RWPE1 (cell line): Measurements from ENCODE around the gene PRDM10.
"Not testable (repeated sequence)": the region's sequence is repeated elsewhere in the genome, so short reads cannot be mapped to it uniquely, and the experiment has no call there.

Experiments
- CTCF ChIA-PET: fragments of 350-600 bp; sonication (Branson Sonifier 250); formaldehyde crosslinking; extraction: SDS; loops from one replicate; lab custom pipeline; 2021; lab: Yijun Ruan, JAX
- POLR2A ChIA-PET: fragments of 400-600 bp; formaldehyde crosslinking; extraction: SDS; loops from one replicate; lab custom pipeline; 2020; ENCODE audit warnings: antibody characterized with exemption; ENCODE audit not compliant: low non-redundant PET; lab: Yijun Ruan, JAX
- DNase-seq: peaks from one replicate; pipeline ENCODE4 v3.0.0; 2012; ENCODE audit warnings: low spot score
- H3K27ac ChIP-seq: fragments of 450-650 bp; 2 replicates; pipeline ENCODE4 v1.5.1; 2017
- CTCF ChIP-seq: fragments of 450-650 bp; conservative IDR thresholded peaks from 2 replicates; pipeline ENCODE4 v1.5.1; 2017; ENCODE audit warnings: low read depth, mild to moderate bottlenecking

Gene PRDM10

GRCh38 chr11:130023204-130023603 lies 20.6 kb upstream of the PRDM10 start:
- DNase-seq: peak; percentile 76
- ChIA-PET CTCF (interaction anchor here (0.6 kb wide), 1 partner anchor 343 kb away, joined by 4 read pairs; no protein-coding TSS in a partner anchor), POLR2A (interaction anchor here (0.9 kb wide), 1 partner anchor 20 kb away, joined by 3 read pairs; no protein-coding TSS in a partner anchor)
- no peak for TF ChIP-seq CTCF
- H3K27ac ChIP-seq: peak overlapping the region; percentile 51; the same call in 1 of the 2 replicates

GRCh38 chr11:130022799-130023198 lies 20.2 kb upstream of the PRDM10 start:
- ChIA-PET CTCF (interaction anchor here (0.6 kb wide), 1 partner anchor 344 kb away, joined by 4 read pairs; no protein-coding TSS in a partner anchor), POLR2A (no interaction called here)
- DNase-seq: no peak
- peak overlapping the region; percentile 51; the same call in 1 of the 2 replicates for H3K27ac ChIP-seq
- no peak for TF ChIP-seq CTCF

GRCh38 chr11:130021606-130022005 lies 19.0 kb upstream of the PRDM10 start:
- H3K27ac ChIP-seq, DNase-seq, CTCF ChIA-PET, POLR2A ChIA-PET: not testable (repeated sequence)

- CTCF ChIA-PET: no interaction called here
- DNase-seq: no peak
- no peak for TF ChIP-seq CTCF
- no peak overlapping the region for H3K27ac ChIP-seq
- POLR2A ChIA-PET: no interaction called here
Measured at GRCh38 chr11:130020323-130020722, 17.7 kb upstream of the PRDM10 start.

- DNase-seq, H3K27ac ChIP-seq: not testable (repeated sequence)
- ChIA-PET CTCF (interaction anchor here (0.6 to 0.7 kb wide), 2 partner anchors 30 to 114 kb away, joined by 5 read pairs; no protein-coding TSS in a partner anchor), POLR2A (interaction anchor here (0.7 kb wide), 1 partner anchor 13 kb away, joined by 3 read pairs; no protein-coding TSS in a partner anchor)
Measured at GRCh38 chr11:130015846-130016245, 13.2 kb upstream of the PRDM10 start.

- no peak for DNase-seq
- ChIA-PET CTCF (no interaction called here), POLR2A (no interaction called here)
- no peak for TF ChIP-seq CTCF
- no peak overlapping the region for H3K27ac ChIP-seq
Measured at GRCh38 chr11:130008326-130008725, 5.7 kb upstream of the PRDM10 start.

- no peak overlapping the region for H3K27ac ChIP-seq
- no peak for TF ChIP-seq CTCF
- ChIA-PET CTCF (interaction anchor here (0.6 kb wide), 1 partner anchor 17 kb away, joined by 5 read pairs; no protein-coding TSS in a partner anchor), POLR2A (no interaction called here)
- DNase-seq: no peak
Measured at GRCh38 chr11:130006929-130007328, 4.3 kb upstream of the PRDM10 start.
